HepG2 (cell line): ENCODE results near the gene NLRX1. TPM values are rescaled to one million over a fixed set of nuclear protein-coding genes. Genes with fewer than 3 reads are reported as not detected.

Experiments
- CBFB ChIP-seq: sonication (generic); formaldehyde crosslinking; IDR thresholded peaks from 2 replicates; pipeline ENCODE4 v1.4.0; 2020; ENCODE audit warnings: missing genetic modification reagents
- DMAP1 ChIP-seq: IDR thresholded peaks from 2 replicates; pipeline ENCODE4 v1.6.1; 2016
- FOXA3 ChIP-seq: IDR thresholded peaks from 2 replicates; pipeline ENCODE4 v1.6.1; 2016; ENCODE audit warnings: missing genetic modification reagents, missing compliant biosample characterization
- HMGA1 ChIP-seq: sonication (generic); formaldehyde crosslinking; conservative IDR thresholded peaks from 2 replicates; pipeline ENCODE4 v1.4.0; 2020; ENCODE audit warnings: missing genetic modification reagents
- KLF12 ChIP-seq: sonication (generic); formaldehyde crosslinking; IDR thresholded peaks from 2 replicates; pipeline ENCODE4 v1.4.0; 2020; ENCODE audit warnings: missing genetic modification reagents, borderline replicate concordance
- MIER2 ChIP-seq: IDR thresholded peaks from 2 replicates; pipeline ENCODE4 v1.6.1; 2016; ENCODE audit warnings: missing biosample characterization, missing genetic modification reagents
- NCOR1 ChIP-seq: fragments of 200-600 bp; sonication (generic); IDR thresholded peaks from 2 replicates; pipeline ENCODE4 v1.7.0; 2017; ENCODE audit warnings: antibody characterized with exemption, low read length, borderline replicate concordance
- SRSF9 ChIP-seq: fragments of 200-400 bp; formaldehyde crosslinking; IDR thresholded peaks from 2 replicates; pipeline ENCODE4 v1.6.1; 2018; ENCODE audit warnings: borderline replicate concordance, mild to moderate bottlenecking, low read depth, low read length; ENCODE audit not compliant: insufficient read depth, poor library complexity, severe bottlenecking
- TSC22D2 ChIP-seq: sonication (generic); formaldehyde crosslinking; IDR thresholded peaks from 2 replicates; pipeline ENCODE4 v1.5.1; 2020; ENCODE audit warnings: missing genetic modification reagents, mild to moderate bottlenecking, borderline replicate concordance
- ZBTB38 ChIP-seq: sonication (generic); formaldehyde crosslinking; IDR thresholded peaks from 2 replicates; pipeline ENCODE4 v1.5.1; 2020; ENCODE audit warnings: mild to moderate bottlenecking, missing genetic modification reagents
- ZBTB7B ChIP-seq: sonication (generic); formaldehyde crosslinking; IDR thresholded peaks from 2 replicates; pipeline ENCODE4 v1.4.0; 2020; ENCODE audit warnings: missing genetic modification reagents
- ZFY ChIP-seq: sonication (generic); formaldehyde crosslinking; IDR thresholded peaks from 2 replicates; pipeline ENCODE4 v1.4.0; 2020; ENCODE audit warnings: missing genetic modification reagents
- ZNF24 ChIP-seq: fragments of 450-650 bp; IDR thresholded peaks from 2 replicates; pipeline ENCODE4 v1.6.1; 2017; ENCODE audit warnings: antibody characterized with exemption, mild to moderate bottlenecking
- ZNF3 ChIP-seq: IDR thresholded peaks from 2 replicates; pipeline ENCODE4 v1.7.0; 2017; ENCODE audit warnings: inconsistent platforms
- ZNF329 ChIP-seq: sonication (generic); formaldehyde crosslinking; IDR thresholded peaks from 2 replicates; pipeline ENCODE4 v1.9.0; 2021; ENCODE audit warnings: low read depth, mild to moderate bottlenecking, missing genetic modification reagents
- ZNF501 ChIP-seq: sonication (generic); formaldehyde crosslinking; IDR thresholded peaks from 2 replicates; pipeline ENCODE4 v1.5.1; 2020; ENCODE audit warnings: mild to moderate bottlenecking, moderate library complexity, missing genetic modification reagents
- ZSCAN22 ChIP-seq: sonication (generic); formaldehyde crosslinking; IDR thresholded peaks from 2 replicates; pipeline ENCODE4 v1.4.0; 2020; ENCODE audit warnings: mild to moderate bottlenecking, missing genetic modification reagents
- polyA plus RNA-seq, 8 experiments: library from polyadenylated mRNA; depleted of rRNA in 3 of 8; stranded (reverse) in 7 of 8; unstranded in 1 of 8; fragments of >200 nt; fragmentation: Illumina TruSeq in 4 of 8; extraction: Trizol in 4 of 8; gene quantifications; 2 replicates each; pipeline versions ENCODE4 v1.2.1 to v1.2.3, GENCODE V29; 2011 to 2016; ENCODE audit warnings: low read depth in 4 of 8, missing spikeins in 1 of 8, mixed read lengths in 1 of 8; ENCODE audit not compliant: insufficient read depth in 1 of 8
- total RNA-seq, 5 experiments: library from RNA; depleted of rRNA; stranded (reverse); fragments of >200 nt; fragmentation: Illumina TruSeq; extraction: Trizol; gene quantifications; 2 replicates each; pipeline ENCODE4 v1.2.3, GENCODE V29; 2016; ENCODE audit warnings: low read depth in 1 of 5
- TF ChIP-seq, protein P1 (sequence below): sonication (generic); formaldehyde crosslinking; conservative IDR thresholded peaks from 2 replicates; pipeline ENCODE4 v1.4.0; 2020; ENCODE audit warnings: mild to moderate bottlenecking, missing genetic modification reagents, moderate library complexity
- TF ChIP-seq, protein P2 (sequence below): sonication (generic); formaldehyde crosslinking; IDR thresholded peaks from 2 replicates; pipeline ENCODE4 v1.4.0; 2020; ENCODE audit warnings: missing genetic modification reagents
- TF ChIP-seq, protein P3 (sequence below): sonication (generic); formaldehyde crosslinking; IDR thresholded peaks from 2 replicates; pipeline ENCODE4 v1.4.0; 2020; ENCODE audit warnings: mild to moderate bottlenecking, low read depth, missing genetic modification reagents
- TF ChIP-seq, protein P4 (sequence below): sonication (generic); formaldehyde crosslinking; IDR thresholded peaks from 2 replicates; pipeline ENCODE4 v1.5.1; 2020; ENCODE audit warnings: missing genetic modification reagents, mild to moderate bottlenecking, borderline replicate concordance
- TF ChIP-seq, protein P5 (sequence below): sonication (generic); formaldehyde crosslinking; IDR thresholded peaks from 2 replicates; pipeline ENCODE4 v1.5.0; 2020; ENCODE audit warnings: missing genetic modification reagents

NLRX1 gene
- total and polyA plus RNA-seq, 2 of the 13 experiments (the other 11 are each of a cell fraction or from before 2014, with no cell fraction given): 8.7 to 11.0 TPM

DNA sequence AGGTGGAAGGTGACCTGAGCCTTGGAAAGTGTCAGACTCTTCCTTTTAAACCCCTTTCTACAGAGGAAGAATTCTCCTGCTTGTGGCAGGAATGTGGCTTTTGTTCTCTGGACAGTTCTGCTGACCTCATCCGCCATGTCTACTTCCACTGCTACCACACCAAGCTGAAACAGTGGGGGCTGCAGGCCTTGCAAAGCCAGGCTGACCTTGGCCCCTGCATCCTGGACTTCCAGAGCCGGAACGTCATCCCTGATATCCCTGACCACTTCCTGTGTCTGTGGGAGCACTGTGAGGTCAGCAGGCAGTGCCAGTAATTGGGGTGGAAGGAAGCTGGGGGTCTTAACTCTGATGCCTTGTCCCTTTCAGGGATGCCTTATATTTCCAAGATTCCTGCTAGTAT lies 37.9 kb upstream of the NLRX1 start (continued):
- TF ChIP-seq, protein P1, sequence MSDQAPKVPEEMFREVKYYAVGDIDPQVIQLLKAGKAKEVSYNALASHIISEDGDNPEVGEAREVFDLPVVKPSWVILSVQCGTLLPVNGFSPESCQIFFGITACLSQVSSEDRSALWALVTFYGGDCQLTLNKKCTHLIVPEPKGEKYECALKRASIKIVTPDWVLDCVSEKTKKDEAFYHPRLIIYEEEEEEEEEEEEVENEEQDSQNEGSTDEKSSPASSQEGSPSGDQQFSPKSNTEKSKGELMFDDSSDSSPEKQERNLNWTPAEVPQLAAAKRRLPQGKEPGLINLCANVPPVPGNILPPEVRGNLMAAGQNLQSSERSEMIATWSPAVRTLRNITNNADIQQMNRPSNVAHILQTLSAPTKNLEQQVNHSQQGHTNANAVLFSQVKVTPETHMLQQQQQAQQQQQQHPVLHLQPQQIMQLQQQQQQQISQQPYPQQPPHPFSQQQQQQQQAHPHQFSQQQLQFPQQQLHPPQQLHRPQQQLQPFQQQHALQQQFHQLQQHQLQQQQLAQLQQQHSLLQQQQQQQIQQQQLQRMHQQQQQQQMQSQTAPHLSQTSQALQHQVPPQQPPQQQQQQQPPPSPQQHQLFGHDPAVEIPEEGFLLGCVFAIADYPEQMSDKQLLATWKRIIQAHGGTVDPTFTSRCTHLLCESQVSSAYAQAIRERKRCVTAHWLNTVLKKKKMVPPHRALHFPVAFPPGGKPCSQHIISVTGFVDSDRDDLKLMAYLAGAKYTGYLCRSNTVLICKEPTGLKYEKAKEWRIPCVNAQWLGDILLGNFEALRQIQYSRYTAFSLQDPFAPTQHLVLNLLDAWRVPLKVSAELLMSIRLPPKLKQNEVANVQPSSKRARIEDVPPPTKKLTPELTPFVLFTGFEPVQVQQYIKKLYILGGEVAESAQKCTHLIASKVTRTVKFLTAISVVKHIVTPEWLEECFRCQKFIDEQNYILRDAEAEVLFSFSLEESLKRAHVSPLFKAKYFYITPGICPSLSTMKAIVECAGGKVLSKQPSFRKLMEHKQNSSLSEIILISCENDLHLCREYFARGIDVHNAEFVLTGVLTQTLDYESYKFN (CRISPR knock-in tag): peak; percentile 67
- no peak for TF ChIP-seq KLF12 (CRISPR knock-in tag)
- no peak for TF ChIP-seq ZNF3 (CRISPR knock-in tag)
- TF ChIP-seq ZBTB38 (CRISPR knock-in tag): 0 out of 2 replicates have a peak, but pooled peaks have one; percentile 19
- TF ChIP-seq MIER2 (CRISPR knock-in tag): no peak
- no peak for TF ChIP-seq NCOR1
- TF ChIP-seq CBFB (CRISPR knock-in tag): peak; percentile 36; the same call in 1 of the 2 replicates
- TF ChIP-seq ZNF329: no peak
- TF ChIP-seq ZFY (CRISPR knock-in tag): no peak; the same call in 1 of the 2 replicates
- no peak for TF ChIP-seq DMAP1 (CRISPR knock-in tag)
- TF ChIP-seq ZNF24: no peak
- TF ChIP-seq, protein P2, sequence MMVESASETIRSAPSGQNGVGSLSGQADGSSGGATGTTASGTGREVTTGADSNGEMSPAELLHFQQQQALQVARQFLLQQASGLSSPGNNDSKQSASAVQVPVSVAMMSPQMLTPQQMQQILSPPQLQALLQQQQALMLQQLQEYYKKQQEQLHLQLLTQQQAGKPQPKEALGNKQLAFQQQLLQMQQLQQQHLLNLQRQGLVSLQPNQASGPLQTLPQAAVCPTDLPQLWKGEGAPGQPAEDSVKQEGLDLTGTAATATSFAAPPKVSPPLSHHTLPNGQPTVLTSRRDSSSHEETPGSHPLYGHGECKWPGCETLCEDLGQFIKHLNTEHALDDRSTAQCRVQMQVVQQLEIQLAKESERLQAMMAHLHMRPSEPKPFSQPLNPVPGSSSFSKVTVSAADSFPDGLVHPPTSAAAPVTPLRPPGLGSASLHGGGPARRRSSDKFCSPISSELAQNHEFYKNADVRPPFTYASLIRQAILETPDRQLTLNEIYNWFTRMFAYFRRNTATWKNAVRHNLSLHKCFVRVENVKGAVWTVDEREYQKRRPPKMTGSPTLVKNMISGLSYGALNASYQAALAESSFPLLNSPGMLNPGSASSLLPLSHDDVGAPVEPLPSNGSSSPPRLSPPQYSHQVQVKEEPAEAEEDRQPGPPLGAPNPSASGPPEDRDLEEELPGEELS (CRISPR knock-in tag): no peak
- no peak for TF ChIP-seq TSC22D2 (CRISPR knock-in tag)
- TF ChIP-seq SRSF9: no peak
- TF ChIP-seq FOXA3 (CRISPR knock-in tag): peak; percentile 38; the same call in 1 of the 2 replicates
- TF ChIP-seq ZNF501: no peak
- no peak for TF ChIP-seq HMGA1 (CRISPR knock-in tag)
- no peak for TF ChIP-seq ZSCAN22
- TF ChIP-seq ZBTB7B: 0 out of 2 replicates have a peak, but pooled peaks have one; percentile 36
- TF ChIP-seq, protein P3, sequence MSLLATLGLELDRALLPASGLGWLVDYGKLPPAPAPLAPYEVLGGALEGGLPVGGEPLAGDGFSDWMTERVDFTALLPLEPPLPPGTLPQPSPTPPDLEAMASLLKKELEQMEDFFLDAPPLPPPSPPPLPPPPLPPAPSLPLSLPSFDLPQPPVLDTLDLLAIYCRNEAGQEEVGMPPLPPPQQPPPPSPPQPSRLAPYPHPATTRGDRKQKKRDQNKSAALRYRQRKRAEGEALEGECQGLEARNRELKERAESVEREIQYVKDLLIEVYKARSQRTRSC (CRISPR knock-in tag): no peak
- TF ChIP-seq, protein P4, sequence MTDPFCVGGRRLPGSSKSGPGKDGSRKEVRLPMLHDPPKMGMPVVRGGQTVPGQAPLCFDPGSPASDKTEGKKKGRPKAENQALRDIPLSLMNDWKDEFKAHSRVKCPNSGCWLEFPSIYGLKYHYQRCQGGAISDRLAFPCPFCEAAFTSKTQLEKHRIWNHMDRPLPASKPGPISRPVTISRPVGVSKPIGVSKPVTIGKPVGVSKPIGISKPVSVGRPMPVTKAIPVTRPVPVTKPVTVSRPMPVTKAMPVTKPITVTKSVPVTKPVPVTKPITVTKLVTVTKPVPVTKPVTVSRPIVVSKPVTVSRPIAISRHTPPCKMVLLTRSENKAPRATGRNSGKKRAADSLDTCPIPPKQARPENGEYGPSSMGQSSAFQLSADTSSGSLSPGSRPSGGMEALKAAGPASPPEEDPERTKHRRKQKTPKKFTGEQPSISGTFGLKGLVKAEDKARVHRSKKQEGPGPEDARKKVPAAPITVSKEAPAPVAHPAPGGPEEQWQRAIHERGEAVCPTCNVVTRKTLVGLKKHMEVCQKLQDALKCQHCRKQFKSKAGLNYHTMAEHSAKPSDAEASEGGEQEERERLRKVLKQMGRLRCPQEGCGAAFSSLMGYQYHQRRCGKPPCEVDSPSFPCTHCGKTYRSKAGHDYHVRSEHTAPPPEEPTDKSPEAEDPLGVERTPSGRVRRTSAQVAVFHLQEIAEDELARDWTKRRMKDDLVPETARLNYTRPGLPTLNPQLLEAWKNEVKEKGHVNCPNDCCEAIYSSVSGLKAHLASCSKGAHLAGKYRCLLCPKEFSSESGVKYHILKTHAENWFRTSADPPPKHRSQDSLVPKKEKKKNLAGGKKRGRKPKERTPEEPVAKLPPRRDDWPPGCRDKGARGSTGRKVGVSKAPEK (CRISPR knock-in tag): no peak
- TF ChIP-seq, protein P5, sequence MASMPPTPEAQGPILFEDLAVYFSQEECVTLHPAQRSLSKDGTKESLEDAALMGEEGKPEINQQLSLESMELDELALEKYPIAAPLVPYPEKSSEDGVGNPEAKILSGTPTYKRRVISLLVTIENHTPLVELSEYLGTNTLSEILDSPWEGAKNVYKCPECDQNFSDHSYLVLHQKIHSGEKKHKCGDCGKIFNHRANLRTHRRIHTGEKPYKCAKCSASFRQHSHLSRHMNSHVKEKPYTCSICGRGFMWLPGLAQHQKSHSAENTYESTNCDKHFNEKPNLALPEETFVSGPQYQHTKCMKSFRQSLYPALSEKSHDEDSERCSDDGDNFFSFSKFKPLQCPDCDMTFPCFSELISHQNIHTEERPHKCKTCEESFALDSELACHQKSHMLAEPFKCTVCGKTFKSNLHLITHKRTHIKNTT (CRISPR knock-in tag): no peak
